ENCODE results near the gene TUNAR.

- TF ChIP-seq CTCF (IDR thresholded peaks at IDR 0.05) (no peak), POLR2A (IDR thresholded peaks at IDR 0.05) (no peak)
Observed at GRCh38 chr14:95911456-95911855, 34.8 kb downstream of the TUNAR start.
